ENCODE results near the gene DARS1.
"Not testable (repeated sequence)": the region's sequence is repeated elsewhere in the genome, so short reads cannot be mapped to it uniquely, and the experiment has no call there.

The DARS1 gene

DNA sequence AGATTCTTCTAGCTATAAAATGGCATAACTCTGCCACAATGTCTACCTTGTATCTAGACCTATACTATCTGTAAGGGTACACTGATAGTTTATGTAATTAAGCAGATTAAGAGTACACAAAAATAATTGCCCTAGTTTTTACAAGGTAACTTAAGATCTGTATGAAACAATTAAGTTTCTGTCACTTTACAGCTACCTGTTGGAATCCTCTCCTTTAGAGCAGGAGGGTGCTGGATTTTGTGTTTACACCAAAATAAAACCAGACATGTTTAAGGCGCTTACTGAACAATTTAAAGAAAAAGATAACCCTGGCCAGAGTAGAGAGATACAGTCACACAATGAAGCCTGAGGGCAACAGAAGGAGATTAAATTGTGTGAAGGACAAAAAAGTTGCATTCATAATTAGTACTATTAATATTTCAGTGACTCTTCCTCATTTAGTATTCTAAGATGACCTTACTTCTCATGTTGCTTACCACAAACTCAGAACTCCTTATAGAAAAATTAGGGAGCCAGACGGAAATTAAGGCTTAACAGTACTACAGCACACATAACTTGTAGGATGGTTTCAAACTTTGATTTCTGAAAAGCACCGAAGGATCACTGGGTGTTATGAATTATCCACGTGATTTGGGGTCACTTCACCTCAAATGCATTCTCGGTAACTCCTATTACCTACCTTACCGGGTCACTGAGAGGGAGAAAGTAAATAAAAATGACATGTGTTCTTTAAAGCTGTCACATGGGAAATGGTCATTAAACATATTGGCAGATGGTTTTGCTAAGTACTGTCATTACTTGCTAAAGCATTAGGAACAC, 1.0 kb downstream of the DARS1 start:
- no peak for DNase-seq (ENCODE audit: low read depth in 2 of 2)

DNA sequence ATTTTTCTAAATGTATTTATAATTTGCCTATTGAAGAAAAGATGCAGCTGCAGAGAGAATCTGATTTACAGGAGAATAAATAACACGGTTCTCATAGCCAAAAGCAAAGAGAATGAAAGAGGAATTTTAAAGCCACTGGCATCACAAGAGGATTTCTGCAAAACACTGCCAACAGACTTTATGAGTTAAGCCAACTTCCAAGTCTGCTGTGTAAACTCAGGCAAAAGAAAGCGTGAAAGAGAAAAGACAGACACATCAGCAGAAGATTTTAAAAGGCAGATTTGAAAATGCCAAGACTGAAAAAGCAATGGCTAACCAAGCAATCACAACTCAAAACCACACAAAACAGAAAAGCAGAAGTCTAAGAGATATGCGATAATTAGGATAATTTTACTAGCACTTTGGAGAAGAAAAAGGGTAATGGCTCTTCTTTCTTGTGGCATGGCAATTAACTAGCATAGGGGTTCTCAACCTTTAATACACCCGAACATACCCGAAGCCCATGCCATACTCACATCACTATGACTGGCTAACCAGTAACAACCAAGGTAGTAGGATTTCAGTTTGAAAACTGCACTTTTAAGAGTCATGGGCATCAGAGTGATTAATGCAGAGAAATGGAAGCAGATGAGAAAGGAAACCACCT, 4.9 kb downstream of the DARS1 start:
- no peak for DNase-seq (ENCODE audit: low read depth in 2 of 2)

DNA sequence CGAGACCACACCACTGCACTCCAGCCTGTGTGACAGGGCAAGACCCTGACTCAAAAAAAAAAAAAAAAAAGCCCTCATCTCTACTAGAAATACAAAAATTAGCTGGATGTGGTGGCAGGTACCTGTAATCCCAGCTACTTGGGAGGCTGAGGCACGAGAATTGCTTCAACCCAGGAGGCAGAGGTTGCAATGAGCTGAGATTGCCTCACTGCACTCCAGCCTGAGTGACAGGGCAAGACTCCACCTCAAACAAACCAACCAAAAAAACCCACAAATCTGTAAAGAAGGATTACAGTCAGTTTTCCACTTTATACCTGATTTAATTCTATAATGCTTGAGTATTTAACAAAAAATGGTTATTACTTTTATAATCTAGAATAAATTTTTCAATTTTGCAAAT, 9.7 kb downstream of the DARS1 start:
- no peak for DNase-seq (ENCODE audit: low read depth in 2 of 2)

DNA sequence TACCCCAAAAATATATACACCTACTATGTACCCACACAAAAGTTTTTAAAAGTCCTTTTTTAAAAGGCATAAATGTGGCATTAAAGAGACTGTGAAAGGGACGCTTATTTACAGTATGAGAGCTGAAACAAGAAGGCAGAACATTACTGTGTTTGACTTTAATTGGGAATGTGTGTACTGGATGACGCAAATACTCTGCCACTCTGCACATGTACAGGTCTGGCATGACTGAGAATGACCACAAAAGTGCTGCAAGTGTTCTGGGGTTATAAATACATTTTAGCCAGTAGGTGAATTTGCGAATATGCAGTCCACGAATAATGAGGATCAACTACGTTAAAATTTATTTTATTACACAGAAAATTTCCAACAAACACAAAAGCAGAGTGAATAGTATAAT, 11.4 kb downstream of the DARS1 start:
- no peak for DNase-seq (ENCODE audit: low read depth in 2 of 2)

DNA sequence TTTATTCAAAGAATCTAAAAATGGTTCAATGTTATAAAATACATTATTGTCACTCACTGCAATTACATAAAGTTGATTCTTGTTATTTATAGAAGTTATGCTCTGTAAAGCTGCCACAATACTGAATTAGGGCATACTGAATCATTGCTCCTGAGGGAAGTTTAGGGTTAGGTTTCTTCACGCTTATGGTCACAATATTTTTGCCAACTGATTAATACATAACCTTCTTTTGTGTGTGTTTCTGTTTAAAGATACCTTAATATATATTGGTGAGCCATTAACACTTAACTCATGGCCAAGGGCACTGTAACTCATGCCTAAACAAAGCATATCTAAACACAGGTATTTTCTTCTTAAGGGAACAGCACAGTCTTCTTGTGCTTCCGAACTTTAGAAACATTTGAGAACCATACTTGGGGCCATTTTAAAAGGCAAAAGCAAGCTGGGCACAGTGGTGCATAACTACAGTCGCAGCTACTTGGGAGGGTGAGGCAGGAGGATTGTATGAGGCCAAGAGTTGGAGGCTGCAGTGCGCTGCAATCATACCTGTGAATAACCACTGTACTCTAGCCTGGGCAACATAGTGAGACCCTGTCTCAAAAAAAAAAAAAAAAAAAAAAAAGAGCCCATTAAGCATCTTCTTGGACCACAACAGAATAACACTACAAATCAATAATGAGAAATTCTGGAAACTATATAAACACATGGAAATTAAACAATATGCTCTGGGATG, 15.6 kb downstream of the DARS1 start:
- DNase-seq (ENCODE audit: low read depth in 2 of 2): no peak

DNA sequence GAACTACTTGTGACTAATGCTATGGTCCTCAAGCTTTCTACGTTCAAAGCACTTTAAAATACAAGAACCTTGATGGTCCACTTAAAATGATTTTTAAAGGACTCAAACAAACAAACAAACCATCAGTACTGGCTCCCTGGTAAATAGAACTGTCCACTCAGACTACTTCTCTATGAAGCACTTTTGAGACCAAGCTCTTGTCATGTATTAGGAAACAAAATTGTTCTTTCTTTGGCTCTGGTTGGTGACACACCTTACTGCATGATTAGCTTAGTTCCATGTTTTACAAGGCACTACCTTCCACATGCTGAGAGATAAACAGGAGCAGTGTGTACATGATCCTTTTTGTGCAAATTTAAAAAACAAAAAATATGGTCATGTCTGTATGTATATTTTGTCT, 19.7 kb downstream of the DARS1 start:
- no peak for DNase-seq (ENCODE audit: low read depth in 2 of 2)

DNA sequence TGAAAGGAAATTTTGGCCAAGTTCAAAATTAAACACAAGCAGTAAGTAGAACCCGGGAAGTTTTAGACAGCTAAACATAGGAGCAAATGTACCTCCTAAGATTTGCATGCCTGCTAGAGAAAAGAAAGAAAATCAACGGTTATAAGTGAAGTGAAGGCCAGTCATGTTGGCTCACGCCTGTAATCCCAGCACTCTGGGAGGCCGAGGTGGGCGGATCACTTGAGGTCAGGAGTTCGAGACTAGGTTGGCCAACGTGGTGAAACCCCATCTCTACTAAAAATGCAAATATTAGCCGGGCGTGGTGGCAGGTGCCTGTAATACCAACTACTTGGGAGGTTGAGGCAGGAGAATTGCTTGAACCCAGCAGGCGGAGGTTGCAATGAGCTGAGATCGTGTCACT, 21.0 kb downstream of the DARS1 start:
- not testable (repeated sequence) for DNase-seq (ENCODE audit: low read depth in 2 of 2)

DNA sequence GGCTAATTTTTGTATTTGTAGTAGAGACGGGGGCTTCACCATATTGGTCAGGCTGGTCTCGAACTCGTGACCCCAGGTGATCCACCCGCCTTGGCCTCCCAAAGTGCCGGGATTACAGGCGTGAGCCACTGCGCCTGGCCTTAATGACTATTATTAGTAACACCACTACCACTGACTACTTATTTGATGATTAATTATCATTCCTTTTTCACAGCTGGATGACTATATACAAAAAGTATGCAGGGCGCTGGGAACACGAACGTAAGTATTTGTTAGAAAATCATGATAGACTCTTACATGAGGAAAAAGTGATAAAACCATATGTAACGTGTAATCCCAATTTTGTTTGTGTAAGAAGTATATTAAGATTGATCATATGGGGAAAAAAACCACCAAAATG, 21.6 kb downstream of the DARS1 start:
- DNase-seq (ENCODE audit: low read depth in 2 of 2): no peak

DNA sequence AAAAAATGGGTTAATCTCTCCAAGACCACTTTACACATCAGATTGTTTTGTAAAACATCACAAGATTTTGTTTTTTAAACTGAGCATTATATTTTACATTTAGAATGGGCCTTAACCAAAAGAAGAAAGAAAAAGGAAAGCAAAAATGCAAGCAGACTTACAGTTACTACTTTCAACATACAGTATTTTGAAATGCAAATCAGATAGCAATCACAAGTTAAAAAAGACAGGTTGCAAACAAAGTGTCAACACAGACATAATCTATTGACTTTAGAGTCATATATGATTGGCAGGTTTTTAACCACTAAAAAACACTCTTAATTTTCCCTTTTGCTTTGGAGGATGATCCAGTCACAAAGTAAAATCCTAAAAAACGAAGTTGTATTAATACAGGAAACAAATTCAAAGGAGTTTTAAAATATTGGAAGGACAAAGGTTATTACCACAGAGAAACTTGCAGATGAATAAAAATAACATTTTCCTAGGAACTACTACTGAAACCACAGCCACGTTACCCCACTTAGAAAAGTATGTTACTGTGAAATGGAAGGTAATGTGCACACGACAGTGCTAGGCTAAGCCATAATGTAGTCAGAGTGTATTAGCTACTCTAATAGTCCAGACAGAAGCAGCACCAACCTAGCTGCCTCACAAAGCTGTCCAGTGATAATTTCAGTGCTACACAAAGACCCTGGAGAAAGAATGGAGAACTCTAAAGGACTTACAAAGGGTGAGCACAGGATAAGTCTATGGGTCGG, 22.9 kb downstream of the DARS1 start:
- no peak for DNase-seq (ENCODE audit: low read depth in 2 of 2)

DNA sequence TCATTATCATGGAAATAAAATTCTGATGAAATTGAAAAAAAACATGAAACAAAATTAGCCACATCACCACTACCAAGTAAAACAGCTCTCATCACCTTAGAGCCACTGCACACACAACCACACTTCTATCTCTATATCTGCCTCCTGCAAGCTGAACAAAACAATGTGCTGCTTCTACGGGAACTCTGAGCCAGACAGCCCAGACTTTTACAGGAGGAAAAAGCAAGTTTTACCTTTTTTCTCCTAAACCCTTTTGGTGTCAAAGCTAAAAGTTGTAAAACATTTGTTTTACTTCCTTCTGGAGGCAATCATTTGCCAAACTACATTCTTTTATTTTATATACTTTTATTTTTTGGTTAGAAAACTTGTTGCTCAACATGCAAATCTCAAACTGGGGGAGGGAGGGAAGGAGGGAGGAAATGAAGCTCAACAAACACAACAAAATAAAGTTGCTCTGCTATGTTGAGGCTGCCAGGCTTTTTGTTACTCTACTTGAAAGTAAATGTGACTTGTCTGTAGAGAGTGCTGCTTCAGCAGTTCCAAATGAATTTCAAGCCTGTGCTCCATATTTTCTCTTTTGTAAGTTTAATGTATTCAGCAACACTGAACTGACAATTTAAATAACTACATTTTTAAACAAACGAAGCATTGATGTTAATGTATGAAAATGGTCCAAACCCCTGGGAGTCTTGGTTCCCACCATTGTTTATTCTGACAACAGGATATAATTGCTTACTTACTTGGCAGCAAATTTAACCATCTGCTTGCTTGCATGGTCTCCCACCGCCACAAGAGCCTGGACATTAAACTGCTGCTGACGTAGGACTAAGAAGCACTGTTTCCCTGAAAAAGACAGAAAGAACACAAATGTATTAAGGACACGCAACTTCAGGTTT, 24.5 kb downstream of the DARS1 start:
- DNase-seq (ENCODE audit: low read depth in 2 of 2): no peak

DNA sequence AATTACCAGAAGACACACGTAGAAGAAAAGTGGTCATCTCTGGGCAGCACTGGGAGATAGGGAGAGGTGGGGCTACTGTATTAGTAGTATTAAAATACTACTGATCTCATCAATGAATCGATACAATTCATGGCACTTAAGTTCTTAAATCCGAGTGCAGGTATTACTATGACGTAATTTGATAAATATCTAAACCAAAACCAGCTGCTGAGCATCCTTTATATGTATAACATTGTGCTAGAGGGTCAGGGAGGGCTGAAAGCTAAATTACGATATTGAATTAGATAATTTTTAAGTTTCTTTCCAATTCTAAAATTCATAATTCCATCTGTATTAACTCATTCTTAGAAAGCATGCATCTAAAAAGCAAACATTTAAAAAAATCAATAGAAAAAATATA, 25.3 kb downstream of the DARS1 start:
- no peak for DNase-seq (ENCODE audit: low read depth in 2 of 2)

DNA sequence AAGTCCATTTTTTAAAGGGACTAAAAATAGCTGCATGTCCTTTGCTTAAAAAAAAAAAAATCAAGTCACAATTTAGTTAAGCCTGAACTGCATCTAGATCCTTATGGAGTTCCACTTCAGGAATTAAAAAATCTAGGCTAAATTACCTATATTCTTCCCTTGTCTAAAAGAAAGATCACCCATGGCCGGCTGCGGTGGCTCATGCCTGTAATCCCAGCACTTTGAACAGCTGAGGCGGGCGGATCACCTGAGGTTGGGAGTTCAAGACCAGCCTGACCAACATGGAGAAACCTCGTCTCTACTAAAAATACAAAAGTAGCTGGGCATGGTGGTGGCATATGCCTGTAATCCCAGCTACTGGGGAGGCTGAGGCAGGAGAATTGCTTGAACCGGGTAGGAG, 26.5 kb downstream of the DARS1 start:
- not testable (repeated sequence) for DNase-seq (ENCODE audit: low read depth in 2 of 2)

DNA sequence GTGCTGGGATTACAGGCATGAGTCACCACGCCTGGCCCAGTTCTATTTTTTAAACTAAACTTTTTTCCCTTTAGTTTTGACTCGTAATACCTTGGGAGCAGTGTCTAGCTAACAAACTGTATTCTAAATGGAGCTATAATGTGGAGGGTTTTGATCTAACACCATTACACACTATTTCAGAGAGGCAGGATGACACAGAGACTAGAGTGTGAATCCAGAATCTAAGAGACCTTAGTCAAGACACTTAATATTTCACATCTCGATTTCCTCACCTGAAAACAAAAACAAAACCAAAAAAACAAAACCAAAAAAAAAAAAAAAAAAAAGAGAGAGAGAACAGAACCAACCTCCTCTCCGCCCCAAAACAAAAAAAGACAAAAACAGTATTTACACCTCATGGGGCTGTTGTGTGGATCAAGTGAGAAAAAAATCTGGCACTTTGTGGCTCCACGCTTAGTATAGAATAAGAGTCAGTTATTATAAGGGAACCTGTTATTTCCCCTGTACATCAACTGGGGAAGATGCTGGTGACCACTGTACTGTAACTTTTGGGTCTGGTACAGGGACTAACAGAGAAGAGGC, 31.3 kb downstream of the DARS1 start:
- no peak for DNase-seq (ENCODE audit: low read depth in 2 of 2)

DNA sequence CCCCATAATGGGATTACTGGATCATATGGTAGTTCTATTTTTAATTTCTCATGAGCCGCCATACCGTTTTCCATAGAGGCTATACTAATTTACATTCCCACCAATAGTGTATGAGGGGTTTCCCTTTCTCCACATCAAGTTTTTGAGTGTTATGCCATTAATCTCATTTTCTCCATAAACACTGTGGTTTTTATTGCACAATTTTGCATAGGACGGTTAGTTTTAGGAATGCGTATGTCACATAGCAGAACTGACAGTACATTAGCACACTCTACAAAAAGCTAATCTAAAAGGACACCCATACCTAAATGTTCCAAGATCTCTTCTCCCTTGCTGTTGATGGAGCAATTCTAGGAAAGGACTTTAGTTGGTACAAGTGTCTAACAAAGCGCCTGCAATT, 32.5 kb downstream of the DARS1 start:
- no peak for DNase-seq (ENCODE audit: low read depth in 2 of 2)

DNA sequence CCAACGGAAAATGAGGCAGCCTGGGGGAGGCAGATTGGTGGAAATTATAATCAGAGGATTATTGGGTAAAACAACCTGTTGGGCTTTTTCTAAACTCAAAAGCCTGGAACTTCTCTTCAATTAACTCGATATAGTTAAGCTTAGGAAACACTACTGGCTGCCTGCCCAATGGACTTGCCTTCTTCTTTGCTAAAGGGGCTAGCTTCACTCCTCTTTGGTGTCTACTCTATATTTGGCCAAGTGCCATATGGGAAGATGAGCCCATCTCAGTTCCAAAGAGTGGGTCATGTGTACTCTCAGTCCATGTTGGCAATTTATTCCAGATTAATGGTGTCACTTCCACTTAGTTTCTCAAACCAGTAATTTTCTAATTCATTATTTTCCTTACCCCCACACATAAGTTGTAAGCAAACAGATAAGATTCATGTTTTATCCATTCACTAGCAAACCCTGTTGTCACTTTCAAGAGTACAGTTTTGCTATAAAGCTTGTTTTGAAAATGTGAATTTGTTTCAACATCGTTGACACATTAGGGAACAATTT, 34.3 kb downstream of the DARS1 start:
- DNase-seq (ENCODE audit: low read depth in 2 of 2): no peak

DNA sequence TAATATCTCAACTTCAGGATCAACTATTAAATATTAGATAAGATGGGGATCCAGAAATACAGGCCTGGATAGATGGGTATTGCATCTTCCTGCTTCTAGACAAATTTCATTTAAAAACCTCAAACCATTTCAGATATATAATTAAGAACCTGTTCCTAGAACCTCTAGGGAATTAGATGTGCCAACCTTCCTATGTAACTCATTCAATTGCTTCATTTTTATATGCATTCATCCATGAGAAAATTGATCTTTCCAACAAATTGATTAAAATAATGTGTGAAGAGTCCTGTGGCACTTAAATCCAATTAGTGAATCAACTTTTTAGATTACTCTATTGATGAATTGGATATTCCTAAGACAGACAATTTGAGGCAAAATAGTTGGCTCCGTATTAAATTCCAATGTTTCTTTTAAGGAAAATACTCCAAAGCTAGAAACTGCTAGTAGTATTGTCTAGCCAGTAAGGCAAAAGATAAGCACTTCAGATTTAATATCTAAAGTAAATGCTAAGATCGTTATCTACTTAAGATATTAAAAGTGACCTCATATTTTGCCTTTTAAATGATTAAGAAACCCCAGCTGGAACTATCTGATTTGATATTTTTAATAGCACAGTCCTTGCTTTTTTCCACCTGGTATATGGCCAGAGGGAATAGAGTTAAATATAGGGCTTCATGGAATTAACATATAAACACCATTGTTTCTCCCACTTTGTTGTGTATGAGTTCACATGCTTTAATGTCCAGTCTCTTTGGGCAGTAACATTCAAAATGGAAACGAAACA, 35.8 kb downstream of the DARS1 start:
- DNase-seq (ENCODE audit: low read depth in 2 of 2): no peak

DNA sequence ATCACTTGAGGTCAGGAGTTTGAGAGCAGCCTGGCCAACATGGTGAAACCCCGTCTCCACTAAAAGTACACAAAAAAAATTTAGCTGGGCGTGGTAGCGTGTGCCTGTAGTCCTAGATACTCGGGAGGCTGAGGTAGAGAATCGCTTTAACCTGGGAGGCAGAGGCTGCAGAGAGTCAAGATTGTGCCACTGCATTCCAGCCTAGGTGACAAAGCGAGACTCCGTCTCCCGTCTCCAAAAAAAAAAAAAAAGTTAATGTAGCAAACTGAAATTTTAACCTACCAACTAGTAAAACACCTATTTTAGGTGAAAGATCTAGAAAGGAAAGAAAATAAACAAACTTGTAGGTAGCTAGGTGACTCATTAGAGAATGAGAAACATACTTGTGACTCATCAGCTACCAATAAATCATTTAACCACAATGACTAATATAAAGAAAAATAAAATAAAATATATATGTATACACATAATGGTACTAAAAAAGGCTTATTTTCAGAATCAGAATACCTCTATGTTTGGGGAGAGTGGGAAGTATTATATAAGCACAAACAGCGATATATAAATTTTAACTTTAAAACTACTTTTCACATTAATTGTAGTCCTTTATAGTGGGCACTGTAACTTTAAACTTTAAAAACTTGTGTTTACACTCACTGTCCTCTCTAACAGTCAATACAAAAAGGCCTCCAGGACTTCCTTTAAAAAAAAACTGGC, 36.6 kb downstream of the DARS1 start:
- no peak for DNase-seq (ENCODE audit: low read depth in 2 of 2)

DNA sequence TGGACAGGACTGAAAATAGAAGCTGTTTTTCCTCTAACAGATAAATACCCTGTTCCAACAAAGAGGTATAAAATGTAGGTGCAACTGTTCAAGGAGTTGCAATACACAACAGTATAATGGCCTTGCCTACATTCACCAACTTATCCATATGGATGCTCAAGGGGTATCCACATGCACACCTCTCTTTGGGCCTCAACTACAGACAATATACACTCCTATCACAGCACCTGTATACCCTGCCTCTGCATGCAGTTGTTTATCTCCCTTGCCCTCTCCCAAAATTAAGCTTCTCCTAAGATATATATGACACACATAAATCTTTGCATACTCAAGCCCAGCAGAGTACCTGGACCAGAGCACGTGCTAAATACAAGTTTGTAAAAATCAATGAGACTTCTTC, 37.3 kb downstream of the DARS1 start:
- no peak for DNase-seq (ENCODE audit: low read depth in 2 of 2)

DNA sequence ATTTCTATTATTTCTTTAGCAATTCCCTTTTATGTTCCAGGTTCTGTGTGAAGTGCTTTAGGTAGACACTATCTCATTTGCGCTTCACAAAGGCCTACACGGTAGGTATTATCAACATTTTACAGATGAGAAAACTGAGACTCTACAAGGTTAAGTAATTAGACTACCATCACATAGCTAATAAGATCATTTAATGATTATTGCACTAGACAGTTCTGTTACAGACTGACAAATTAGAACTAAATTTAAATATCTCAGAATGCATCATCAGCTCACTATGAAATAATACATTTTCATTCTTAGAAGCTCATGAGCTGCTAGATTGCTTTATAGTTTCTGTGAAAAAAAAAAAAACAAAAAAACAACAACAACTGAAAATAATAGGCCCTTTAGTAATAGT, 37.9 kb downstream of the DARS1 start:
- no peak for DNase-seq (ENCODE audit: low read depth in 2 of 2)
